Loucy (cell line): ENCODE measurements around the gene SMARCB1.
A peak's percentile ranks its signal among the peaks of the same experiment; 100 is the strongest.

ENCODE experiments used
- H2AFZ ChIP-seq: fragments of 200-600 bp; sonication (generic); 2 replicates; pipeline ENCODE4 v1.6.0; 2016; ENCODE audit warnings: antibody characterized with exemption, mild to moderate bottlenecking, low read length, moderate library complexity
- H3F3A ChIP-seq: fragments of 200-600 bp; 2 replicates; pipeline ENCODE4 v1.6.0; 2016; ENCODE audit warnings: antibody characterized with exemption, low read depth, mild to moderate bottlenecking
- H3K27me3 ChIP-seq: fragments of 200-600 bp; sonication (generic); 2 replicates; pipeline ENCODE4 v1.6.1; 2014; ENCODE audit warnings: low read length, mild to moderate bottlenecking; ENCODE audit not compliant: insufficient read depth, poor library complexity, severe bottlenecking
- H3K36me3 ChIP-seq: fragments of 200-600 bp; sonication (generic); 2 replicates; pipeline ENCODE4 v1.6.1; 2016; ENCODE audit warnings: low read length; ENCODE audit not compliant: insufficient read depth
- H3K4me1 ChIP-seq: fragments of 200-600 bp; sonication (generic); 2 replicates; pipeline ENCODE4 v1.5.1; 2014; ENCODE audit warnings: low read length, mild to moderate bottlenecking; ENCODE audit not compliant: insufficient read depth, poor library complexity, severe bottlenecking
- H3K4me2 ChIP-seq: fragments of 200-600 bp; sonication (generic); 2 replicates; pipeline ENCODE4 v1.6.0; 2014; ENCODE audit warnings: antibody characterized with exemption, low read length, low read depth, mild to moderate bottlenecking; ENCODE audit not compliant: poor library complexity, severe bottlenecking
- H3K4me3 ChIP-seq: fragments of 200-600 bp; sonication (generic); 2 replicates; pipeline ENCODE4 v1.5.1; 2014; ENCODE audit warnings: low read length, mild to moderate bottlenecking, mixed read lengths; ENCODE audit not compliant: poor library complexity, severe bottlenecking
- H3K79me2 ChIP-seq: fragments of 200-600 bp; sonication (generic); 2 replicates; pipeline ENCODE4 v1.6.1; 2014; ENCODE audit warnings: low read length; ENCODE audit not compliant: insufficient read depth
- H3K9ac ChIP-seq: fragments of 200-600 bp; sonication (generic); 2 replicates; pipeline ENCODE4 v1.6.0; 2014; ENCODE audit warnings: mild to moderate bottlenecking, low read depth, low read length, moderate library complexity; ENCODE audit not compliant: poor library complexity, severe bottlenecking
- H3K9me2 ChIP-seq: fragments of 200-600 bp; sonication (generic); replicated peaks from 2 replicates; pipeline ENCODE4 v1.6.1; 2016; ENCODE audit warnings: low read depth, low read length, mixed read lengths
- H3K9me3 ChIP-seq: fragments of 200-600 bp; sonication (generic); 2 replicates; pipeline ENCODE4 v1.6.1; 2014; ENCODE audit warnings: mild to moderate bottlenecking, antibody characterized with exemption, low read length, low read depth; ENCODE audit not compliant: insufficient read depth
- H4K20me1 ChIP-seq: fragments of 200-600 bp; sonication (generic); 2 replicates; pipeline ENCODE4 v1.6.0; 2014; ENCODE audit warnings: antibody characterized with exemption, low read length, mild to moderate bottlenecking; ENCODE audit not compliant: insufficient read depth, poor library complexity, severe bottlenecking
- EZH2phosphoT487 ChIP-seq: fragments of 200-600 bp; IDR thresholded peaks from 2 replicates; pipeline ENCODE4 v1.6.1; 2018; ENCODE audit warnings: antibody characterized with exemption, mild to moderate bottlenecking, moderate library complexity, borderline replicate concordance
- TF ChIP-seq, protein P1 (sequence below): fragments of 200-600 bp; sonication (generic); conservative IDR thresholded peaks from 2 replicates; pipeline ENCODE4 v1.5.1; 2014; ENCODE audit warnings: mild to moderate bottlenecking, antibody characterized with exemption, low read length

The SMARCB1 gene

DNA sequence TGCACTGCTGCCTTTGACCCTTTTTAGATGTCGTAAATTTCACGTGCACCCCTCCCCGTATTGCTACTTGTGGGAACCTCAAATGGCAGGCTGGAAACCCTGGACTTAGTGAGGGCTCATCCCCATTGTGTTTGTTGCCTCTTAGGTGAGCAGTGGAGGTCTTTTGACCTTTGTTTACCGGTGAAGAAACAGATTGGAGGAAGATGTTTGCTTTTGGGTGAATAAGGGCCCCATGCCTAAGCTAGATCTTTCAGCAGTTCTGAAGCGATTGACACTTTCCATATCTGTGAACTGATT lies 782 bp downstream of the SMARCB1 start:
- peak overlapping the region; percentile 97 for H3K4me2 ChIP-seq
- peak overlapping the region; percentile 92 for H3K4me3 ChIP-seq
- peaks cover 16% of the 10 kb centered on the region; the same call in 1 of the 2 replicates for H3K36me3 ChIP-seq
- peaks cover 53% of the 10 kb centered on the region for H3K79me2 ChIP-seq
- no peaks in the 10 kb centered on the region for H3K9me3 ChIP-seq
- H3K9me2 ChIP-seq: no peaks in the 10 kb centered on the region
- H3K4me1 ChIP-seq: peaks cover 46% of the 10 kb centered on the region
- peak overlapping the region; percentile 98 for H3K9ac ChIP-seq
- peaks cover 52% of the 10 kb centered on the region for H4K20me1 ChIP-seq
- no peaks in the 10 kb centered on the region for H3F3A ChIP-seq
- TF ChIP-seq, protein P1, sequence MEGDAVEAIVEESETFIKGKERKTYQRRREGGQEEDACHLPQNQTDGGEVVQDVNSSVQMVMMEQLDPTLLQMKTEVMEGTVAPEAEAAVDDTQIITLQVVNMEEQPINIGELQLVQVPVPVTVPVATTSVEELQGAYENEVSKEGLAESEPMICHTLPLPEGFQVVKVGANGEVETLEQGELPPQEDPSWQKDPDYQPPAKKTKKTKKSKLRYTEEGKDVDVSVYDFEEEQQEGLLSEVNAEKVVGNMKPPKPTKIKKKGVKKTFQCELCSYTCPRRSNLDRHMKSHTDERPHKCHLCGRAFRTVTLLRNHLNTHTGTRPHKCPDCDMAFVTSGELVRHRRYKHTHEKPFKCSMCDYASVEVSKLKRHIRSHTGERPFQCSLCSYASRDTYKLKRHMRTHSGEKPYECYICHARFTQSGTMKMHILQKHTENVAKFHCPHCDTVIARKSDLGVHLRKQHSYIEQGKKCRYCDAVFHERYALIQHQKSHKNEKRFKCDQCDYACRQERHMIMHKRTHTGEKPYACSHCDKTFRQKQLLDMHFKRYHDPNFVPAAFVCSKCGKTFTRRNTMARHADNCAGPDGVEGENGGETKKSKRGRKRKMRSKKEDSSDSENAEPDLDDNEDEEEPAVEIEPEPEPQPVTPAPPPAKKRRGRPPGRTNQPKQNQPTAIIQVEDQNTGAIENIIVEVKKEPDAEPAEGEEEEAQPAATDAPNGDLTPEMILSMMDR: no peak
- TF ChIP-seq EZH2phosphoT487: no peak
- no peak overlapping the region for H2AFZ ChIP-seq
- no peaks in the 10 kb centered on the region for H3K27me3 ChIP-seq

- Histone ChIP-seq H3K4me3 (peak overlapping the region; percentile 92), H2AFZ (no peak overlapping the region), H3K9ac (peak overlapping the region; percentile 98), H4K20me1 (peaks cover 56% of the 10 kb centered on the region), H3K27me3 (no peaks in the 10 kb centered on the region), H3K79me2 (peaks cover 57% of the 10 kb centered on the region), H3K4me2 (peak overlapping the region; percentile 97), H3K4me1 (peaks cover 46% of the 10 kb centered on the region), H3K9me2 (no peaks in the 10 kb centered on the region), H3F3A (no peaks in the 10 kb centered on the region), H3K36me3 (peaks cover 19% of the 10 kb centered on the region; the same call in 1 of the 2 replicates), H3K9me3 (no peaks in the 10 kb centered on the region)
- TF ChIP-seq, protein P1: no peak
- no peak for TF ChIP-seq EZH2phosphoT487
Observed at GRCh38 chr22:23787910-23788309, 1.1 kb downstream of the SMARCB1 start.

DNA sequence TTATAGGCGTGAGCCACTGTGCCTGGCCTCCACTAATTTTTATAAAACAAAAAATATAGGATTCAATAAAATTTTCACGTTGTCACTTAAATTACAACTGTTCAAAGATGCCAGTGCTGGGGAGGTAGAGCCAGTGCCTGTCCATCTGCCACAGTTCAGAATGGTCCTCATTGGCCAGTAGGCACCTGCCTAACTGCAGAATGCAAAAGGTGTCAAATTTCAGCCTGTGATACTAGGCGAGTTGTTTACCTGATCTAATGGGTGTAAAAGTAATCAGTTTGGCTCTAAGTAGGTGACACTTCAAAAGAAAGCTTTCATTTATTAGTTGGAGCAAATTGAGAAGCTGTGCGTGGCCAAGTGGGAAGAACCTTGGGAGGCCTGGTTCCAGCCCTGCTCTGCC lies 2.4 kb downstream of the SMARCB1 start:
- no peaks in the 10 kb centered on the region for H3K27me3 ChIP-seq
- peaks cover 46% of the 10 kb centered on the region for H3K4me1 ChIP-seq
- H3K9me3 ChIP-seq: no peaks in the 10 kb centered on the region
- no peak overlapping the region for H2AFZ ChIP-seq
- H3K9ac ChIP-seq: peak overlapping the region; percentile 52
- H3K79me2 ChIP-seq: peaks cover 63% of the 10 kb centered on the region
- peak overlapping the region; percentile 92 for H3K4me3 ChIP-seq
- no peak for TF ChIP-seq EZH2phosphoT487
- TF ChIP-seq, protein P1: no peak
- peaks cover 30% of the 10 kb centered on the region for H3K36me3 ChIP-seq
- H3F3A ChIP-seq: no peaks in the 10 kb centered on the region
- H4K20me1 ChIP-seq: peaks cover 58% of the 10 kb centered on the region
- no peaks in the 10 kb centered on the region for H3K9me2 ChIP-seq
- peak overlapping the region; percentile 97 for H3K4me2 ChIP-seq
